CD4-positive, alpha-beta T cell treated with Interleukin-17A for 4 hours (primary cell): ENCODE data around the gene PXMP2.
"Not testable (repeated sequence)": the region's sequence is repeated elsewhere in the genome, so short reads cannot be mapped to it uniquely, and the experiment has no call there.

Experiments used
- DNase-seq: peaks from one replicate; pipeline ENCODE4 v3.0.0-alpha.2; 2020; ENCODE audit warnings: mixed read lengths

PXMP2 gene

DNA sequence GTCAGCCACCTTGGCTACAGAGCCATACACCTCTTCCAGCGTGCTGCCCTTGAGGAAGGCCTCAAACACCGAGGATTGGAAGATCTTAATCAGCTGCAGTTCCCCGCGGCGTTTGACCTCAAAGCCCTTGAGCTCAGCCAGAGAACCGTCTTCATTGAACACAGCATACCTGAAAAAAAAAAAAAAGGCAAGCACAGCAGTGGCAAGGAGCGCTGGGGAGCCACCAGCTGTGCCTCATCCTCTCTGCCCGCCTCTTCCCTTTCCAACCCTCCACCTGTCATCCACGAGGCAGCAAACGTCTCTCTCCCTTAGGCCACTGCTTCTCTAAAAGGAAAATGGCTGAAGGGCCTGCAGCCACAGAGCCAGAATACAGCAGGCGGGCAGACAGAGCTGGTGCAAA is 26.4 kb upstream of the PXMP2 start:
- no peak for DNase-seq

GRCh38 chr12:132661972-132662371 is 25.4 kb upstream of the PXMP2 start:
- no peak for DNase-seq

DNA sequence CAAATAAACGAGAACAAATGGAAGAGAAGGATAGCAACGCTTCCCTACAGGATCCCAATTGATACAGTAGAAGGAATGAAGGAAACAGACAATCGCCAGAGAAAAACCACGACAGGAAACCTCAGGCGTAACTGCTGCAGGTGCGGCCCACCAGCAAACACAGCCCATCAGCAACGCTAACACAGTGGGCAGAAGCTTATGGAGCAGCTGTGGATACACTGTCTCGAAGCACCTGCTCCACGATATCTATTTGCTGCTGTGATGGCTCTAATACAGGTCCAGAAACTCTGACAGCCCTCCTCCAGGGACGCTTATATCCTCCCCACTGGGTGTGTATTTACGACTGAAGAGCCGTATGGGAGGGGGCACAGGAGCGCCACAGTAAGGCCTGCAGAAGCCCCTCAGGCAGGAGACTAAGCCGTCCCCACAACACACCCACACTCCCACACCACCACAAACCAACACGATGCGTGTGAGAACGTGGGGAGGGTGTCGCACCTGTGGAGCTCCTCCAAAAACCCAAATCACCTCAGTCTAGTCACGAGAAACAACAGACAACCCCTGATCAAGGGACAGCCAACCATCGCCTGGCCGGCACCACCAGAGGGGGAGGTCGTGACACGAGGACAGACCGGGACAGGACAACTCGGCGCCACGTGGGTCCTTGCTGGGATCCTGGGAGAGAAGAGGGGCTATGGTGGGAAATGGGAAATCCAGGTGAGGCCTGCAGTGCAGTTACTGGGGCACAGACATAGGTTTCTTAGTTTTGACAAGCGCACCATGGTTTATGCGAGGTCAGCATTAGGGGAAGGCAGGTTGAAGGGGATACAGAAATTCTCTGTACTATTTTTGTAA is 24.3 kb upstream of the PXMP2 start:
- DNase-seq: no peak

GRCh38 chr12:132664206-132665148 is 22.9 kb upstream of the PXMP2 start:
- DNase-seq: no peak

GRCh38 chr12:132665149-132665491 is 22.3 kb upstream of the PXMP2 start:
- DNase-seq: no peak

- no peak for DNase-seq
These were observed 21.6 kb upstream of the PXMP2 start for GRCh38 chr12:132665794-132666193.

DNA sequence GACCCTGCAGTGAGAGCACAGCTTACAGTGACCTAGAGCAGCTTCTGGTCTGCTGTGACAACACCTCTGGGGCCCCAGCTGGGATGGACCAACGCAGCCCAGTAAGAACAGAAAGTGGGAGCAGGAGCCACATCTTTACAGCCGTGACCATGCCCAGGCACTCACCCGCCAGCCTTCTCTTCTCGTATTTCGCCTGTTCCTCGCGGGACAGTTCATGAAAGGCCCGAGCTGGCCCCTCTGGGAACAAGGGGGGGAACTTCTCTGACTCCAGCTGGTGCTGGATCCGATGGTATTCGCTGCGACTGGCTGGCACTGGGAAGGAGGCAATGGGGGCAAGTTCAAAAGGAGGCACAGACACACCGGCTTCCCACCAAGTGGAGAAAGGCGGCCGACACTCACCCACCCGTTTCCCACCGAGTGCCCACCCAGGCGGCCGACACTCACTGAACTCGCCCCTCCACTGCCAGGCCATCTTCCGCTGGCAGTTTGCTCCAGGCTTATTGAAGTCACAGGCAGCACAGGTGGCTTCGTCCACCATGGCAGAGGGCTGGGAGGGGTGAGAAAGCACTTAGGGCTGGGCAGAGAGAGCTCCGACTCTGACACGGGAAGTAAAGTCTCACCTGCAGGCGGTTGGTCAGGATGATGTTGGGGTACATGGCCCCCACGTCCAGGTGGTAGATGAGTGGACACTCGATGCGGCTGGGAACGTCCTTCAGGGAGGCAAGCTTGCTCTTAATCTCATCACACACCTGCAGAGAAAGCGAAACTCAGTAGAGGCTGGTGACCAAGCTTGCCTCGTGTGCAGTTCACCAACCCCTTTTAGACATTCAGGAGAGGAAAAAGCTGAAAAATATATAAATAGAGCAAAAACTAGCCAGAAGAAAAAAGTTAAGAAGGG is 18.9 kb upstream of the PXMP2 start:
- DNase-seq: no peak

DNA sequence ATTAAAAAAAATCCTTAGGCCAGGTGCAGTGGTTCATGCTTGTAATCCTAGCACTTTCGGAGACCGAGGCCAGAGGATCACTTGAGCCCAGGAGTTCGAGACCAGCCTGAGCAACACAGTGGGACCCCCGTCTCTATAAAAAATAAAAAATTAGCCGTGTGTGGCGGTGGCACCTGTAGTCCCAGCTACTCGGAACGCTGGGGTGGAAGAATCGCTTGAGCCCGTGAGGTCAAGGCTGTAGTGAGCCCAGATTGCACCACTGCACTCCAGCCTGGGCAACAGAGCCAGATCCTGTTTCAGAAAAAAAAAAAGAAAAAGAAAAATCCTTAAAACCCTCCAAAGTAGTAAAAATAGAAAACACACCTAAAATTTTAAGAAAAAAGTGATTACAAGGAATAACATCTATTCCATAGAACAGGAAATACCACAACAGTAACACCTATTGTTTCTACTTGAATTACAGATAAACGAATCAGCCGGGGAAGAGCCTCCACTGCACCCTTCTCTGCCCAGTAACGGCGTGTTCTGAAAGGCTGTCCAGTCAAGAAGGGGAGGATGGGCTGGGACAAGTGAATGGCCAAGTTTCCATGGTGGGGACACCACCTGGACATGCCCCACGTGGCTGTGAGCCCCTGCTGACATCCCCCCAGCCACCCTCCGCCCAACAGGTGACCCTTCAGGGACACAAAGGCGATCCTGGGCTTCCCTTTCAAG is 18.1 kb upstream of the PXMP2 start:
- DNase-seq: no peak

DNA sequence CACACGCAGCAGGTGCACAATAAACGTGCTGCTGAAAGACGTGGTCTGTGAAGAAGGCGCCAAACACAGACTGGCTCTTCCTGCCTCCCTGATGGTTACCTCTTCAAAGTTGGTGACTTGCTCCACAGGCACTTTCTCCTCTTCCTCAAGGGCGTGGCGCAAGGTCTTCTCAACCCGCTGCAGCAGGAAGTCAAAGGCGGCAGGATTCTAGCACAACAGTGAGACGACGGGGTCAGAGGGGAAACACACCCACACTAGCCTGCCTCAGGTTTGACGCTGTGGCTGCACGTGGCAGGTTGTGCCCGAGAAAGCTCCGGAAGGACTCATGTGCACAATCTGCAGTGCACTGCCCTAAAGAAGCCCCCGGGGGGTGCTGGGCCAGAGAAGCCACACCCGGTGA is 15.3 kb upstream of the PXMP2 start:
- DNase-seq: no peak

- DNase-seq: no peak
These were observed 14.7 kb upstream of the PXMP2 start for GRCh38 chr12:132672678-132673077.

DNA sequence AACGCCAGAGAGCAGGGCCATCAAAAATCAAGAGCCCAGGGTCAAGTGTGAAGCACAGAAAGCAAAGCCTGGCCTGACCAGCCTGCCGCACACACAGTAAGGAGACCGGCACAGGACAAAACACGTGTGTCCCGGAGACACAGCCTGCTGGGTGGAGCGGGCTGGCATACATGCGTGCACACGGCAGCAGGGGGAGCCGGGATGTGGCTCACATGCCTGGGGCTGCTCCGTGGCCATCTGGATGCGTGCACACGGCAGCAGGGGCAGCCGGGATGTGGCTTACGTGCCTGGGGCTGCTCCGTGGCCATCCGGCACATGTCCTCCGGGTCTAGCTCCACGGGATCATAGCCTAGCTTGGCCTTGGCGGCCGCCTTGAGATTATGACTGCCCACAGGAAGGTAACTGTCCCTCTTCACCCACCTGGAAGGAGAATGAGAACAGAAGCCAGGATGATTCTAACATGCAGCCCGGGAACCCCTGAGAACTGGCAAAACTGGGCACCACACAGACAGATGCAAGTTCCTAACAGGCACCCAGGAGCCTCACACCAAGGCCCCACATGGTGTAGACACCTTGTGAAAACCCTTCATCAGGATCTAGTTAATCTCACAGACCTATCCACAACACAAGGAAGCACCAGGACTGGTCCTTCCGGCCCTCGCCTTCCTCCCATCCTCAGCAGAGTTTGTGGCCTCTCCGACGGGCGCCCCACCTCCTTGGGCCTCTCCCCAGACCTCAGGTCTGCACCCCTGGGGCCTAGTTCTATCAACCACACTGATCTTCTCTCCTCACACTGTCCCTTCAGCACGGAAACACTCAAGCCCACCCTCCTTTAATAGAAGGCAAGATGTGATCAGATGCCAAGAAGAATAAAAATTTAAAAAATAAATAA is 13.9 kb upstream of the PXMP2 start:
- DNase-seq: no peak

DNA sequence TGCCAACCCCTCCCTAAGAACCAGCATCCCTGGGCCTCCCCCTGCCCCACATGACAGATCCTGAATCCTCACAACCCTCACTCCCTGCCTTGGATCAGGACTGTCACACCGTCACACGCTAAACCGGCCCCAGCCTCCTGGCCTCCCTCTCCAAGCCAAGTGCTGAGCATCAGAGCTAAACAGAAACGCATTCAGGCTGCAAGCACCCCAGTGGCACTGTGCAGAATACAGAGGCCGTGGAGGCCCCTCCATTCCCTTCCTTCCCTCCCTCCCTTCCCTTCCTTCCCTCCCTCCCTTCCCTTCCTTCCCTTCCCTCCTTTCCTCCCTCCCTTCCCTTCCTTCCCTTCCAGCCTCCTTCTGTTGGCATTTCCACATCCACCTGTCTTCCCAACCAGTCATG is 12.8 kb upstream of the PXMP2 start:
- DNase-seq: no peak

GRCh38 chr12:132675757-132676432 is 11.5 kb upstream of the PXMP2 start:
- DNase-seq: no peak

GRCh38 chr12:132677492-132677891 is 9.9 kb upstream of the PXMP2 start:
- DNase-seq: no peak

DNA sequence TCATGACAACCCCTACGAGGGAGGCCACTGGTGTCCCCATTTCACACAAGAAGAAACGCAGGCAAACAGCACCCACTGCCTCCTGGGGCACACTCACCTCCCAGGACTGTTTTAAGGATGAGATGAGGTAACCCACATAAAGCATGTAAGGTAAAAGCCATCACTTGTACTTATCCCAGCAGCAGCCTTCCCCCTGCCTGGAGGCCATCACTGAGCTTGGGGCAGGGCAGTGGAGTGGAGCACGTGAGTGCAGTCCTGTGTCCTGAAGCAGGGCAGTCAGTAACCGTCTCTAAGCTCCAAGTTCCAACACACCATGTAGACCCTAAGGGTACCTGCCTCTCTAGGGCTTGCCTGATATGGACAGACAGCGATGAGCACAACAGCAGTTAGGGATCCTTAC is 2.0 kb upstream of the PXMP2 start:
- DNase-seq: no peak

GRCh38 chr12:132686825-132687210 is 569 bp upstream of the PXMP2 start:
- no peak for DNase-seq

DNA sequence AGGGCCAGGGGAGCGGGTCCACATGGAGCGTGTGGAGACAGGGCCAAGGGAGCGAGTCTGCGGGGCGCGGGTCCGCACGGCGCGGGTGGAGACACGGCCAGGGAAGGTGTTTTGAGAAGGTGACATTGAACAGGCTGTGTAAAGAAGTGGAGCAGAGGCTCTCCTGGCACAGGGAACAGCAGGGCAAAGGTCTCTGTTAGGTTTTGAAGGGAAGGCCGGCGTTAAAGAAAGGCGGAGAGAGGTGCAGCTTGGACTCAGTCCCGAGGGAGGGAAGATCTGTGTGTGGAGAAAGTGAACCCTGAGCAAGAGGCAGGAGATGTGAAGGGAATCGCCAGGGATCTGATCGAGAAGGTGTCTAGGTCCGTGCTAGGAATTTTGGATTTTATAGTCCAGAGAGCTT is 1.8 kb downstream of the PXMP2 start:
- no peak for DNase-seq

DNA sequence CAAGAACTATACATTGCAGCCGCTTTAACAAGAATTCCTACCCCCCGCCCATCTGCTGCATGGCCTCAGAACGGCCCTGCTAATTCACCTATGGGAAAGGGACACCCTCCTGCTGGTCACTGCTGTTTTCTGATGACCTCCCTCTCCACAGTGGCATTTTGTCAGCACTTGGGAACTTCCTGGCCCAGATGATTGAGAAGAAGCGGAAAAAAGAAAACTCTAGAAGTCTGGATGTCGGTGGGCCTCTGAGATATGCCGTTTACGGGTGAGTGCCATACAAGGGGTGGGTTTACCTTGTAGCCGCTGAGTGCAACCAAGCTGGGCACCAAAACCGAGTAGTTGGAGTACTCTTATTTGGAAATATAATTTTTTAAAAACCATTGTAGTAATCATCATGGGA is 2.7 kb downstream of the PXMP2 start:
- no peak for DNase-seq

GRCh38 chr12:132692030-132692429 is 4.6 kb downstream of the PXMP2 start:
- not testable (repeated sequence) for DNase-seq

GRCh38 chr12:132694888-132695287 is 7.5 kb downstream of the PXMP2 start:
- not testable (repeated sequence) for DNase-seq

GRCh38 chr12:132695431-132695830 is 8.0 kb downstream of the PXMP2 start:
- no peak for DNase-seq
